Hepatocyte (in vitro differentiated cells): Measurements from ENCODE around the gene DCC.

Source experiments
- EZH2phosphoT487 ChIP-seq: fragments of 200-600 bp; sonication (generic); IDR thresholded peaks from one replicate; pipeline ENCODE4 v1.6.1; 2018; ENCODE audit warnings: antibody characterized with exemption, mild to moderate bottlenecking, low read depth, moderate library complexity; ENCODE audit not compliant: unreplicated experiment, severe bottlenecking
- TF ChIP-seq, protein P1 (sequence below): fragments of 200-600 bp; sonication (generic); IDR thresholded peaks from 2 replicates; pipeline ENCODE4 v1.5.1; 2016; ENCODE audit warnings: antibody characterized with exemption, mild to moderate bottlenecking; ENCODE audit not compliant: poor library complexity

DNA sequence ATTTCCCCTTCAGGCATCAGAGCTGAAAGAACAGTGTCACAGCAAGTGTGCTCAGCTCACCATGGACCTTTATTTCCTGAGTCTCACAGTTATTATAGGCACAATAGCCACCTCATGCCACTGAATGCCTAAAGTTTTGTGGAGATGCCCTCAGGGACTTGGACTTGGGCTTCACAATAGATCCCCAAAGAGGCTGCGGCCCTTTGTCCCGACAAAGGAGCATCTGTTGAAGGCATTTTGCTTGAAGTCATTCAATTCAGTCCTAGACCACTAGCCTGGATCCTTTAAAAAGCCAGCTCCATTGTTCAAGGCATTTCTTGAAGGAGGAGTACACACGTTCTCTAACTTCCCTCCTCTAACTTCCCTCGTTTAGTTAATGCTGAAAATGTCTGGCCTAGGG, 125.4 kb downstream of the DCC start:
- TF ChIP-seq, protein P1, sequence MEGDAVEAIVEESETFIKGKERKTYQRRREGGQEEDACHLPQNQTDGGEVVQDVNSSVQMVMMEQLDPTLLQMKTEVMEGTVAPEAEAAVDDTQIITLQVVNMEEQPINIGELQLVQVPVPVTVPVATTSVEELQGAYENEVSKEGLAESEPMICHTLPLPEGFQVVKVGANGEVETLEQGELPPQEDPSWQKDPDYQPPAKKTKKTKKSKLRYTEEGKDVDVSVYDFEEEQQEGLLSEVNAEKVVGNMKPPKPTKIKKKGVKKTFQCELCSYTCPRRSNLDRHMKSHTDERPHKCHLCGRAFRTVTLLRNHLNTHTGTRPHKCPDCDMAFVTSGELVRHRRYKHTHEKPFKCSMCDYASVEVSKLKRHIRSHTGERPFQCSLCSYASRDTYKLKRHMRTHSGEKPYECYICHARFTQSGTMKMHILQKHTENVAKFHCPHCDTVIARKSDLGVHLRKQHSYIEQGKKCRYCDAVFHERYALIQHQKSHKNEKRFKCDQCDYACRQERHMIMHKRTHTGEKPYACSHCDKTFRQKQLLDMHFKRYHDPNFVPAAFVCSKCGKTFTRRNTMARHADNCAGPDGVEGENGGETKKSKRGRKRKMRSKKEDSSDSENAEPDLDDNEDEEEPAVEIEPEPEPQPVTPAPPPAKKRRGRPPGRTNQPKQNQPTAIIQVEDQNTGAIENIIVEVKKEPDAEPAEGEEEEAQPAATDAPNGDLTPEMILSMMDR = no peak
- no peak for TF ChIP-seq EZH2phosphoT487
